HepG2 (cell line): ENCODE data around the gene ELL. TPM values are rescaled to one million over a fixed set of nuclear protein-coding genes. Genes with fewer than 3 reads are reported as not detected.

ENCODE experiments used
- AHR ChIP-seq: IDR thresholded peaks from 2 replicates; pipeline ENCODE4 v1.6.1; 2018; ENCODE audit warnings: missing genetic modification reagents, missing compliant biosample characterization
- KDM3A ChIP-seq: IDR thresholded peaks from 2 replicates; pipeline ENCODE4 v1.6.1; 2018; ENCODE audit warnings: low read depth, missing compliant biosample characterization
- YEATS2 ChIP-seq: sonication (generic); formaldehyde crosslinking; IDR thresholded peaks from 2 replicates; pipeline ENCODE4 v1.4.0; 2020; ENCODE audit warnings: missing genetic modification reagents, borderline replicate concordance
- ZSCAN9 ChIP-seq: IDR thresholded peaks from 2 replicates; pipeline ENCODE4 v1.6.1; 2016; ENCODE audit warnings: borderline replicate concordance
- polyA plus RNA-seq, 8 experiments: library from polyadenylated mRNA; depleted of rRNA in 3 of 8; stranded (reverse) in 7 of 8; unstranded in 1 of 8; fragments of >200 nt; fragmentation: Illumina TruSeq in 4 of 8; extraction: Trizol in 4 of 8; gene quantifications; 2 replicates each; pipeline versions ENCODE4 v1.2.1 to v1.2.3, GENCODE V29; 2011 to 2016; ENCODE audit warnings: low read depth in 4 of 8, missing spikeins in 1 of 8, mixed read lengths in 1 of 8; ENCODE audit not compliant: insufficient read depth in 1 of 8
- total RNA-seq, 5 experiments: library from RNA; depleted of rRNA; stranded (reverse); fragments of >200 nt; fragmentation: Illumina TruSeq; extraction: Trizol; gene quantifications; 2 replicates each; pipeline ENCODE4 v1.2.3, GENCODE V29; 2016; ENCODE audit warnings: low read depth in 1 of 5
- TF ChIP-seq, protein P1 (sequence below): sonication (generic); formaldehyde crosslinking; IDR thresholded peaks from 2 replicates; pipeline ENCODE4 v1.4.0; 2020; ENCODE audit warnings: mild to moderate bottlenecking, missing genetic modification reagents
- TF ChIP-seq, protein P2 (sequence below): sonication (generic); formaldehyde crosslinking; IDR thresholded peaks from 2 replicates; pipeline ENCODE4 v1.9.0; 2022; ENCODE audit warnings: low read depth, missing genetic modification reagents
- TF ChIP-seq, protein P3 (sequence below): sonication (generic); formaldehyde crosslinking; IDR thresholded peaks from 2 replicates; pipeline ENCODE4 v1.4.0; 2020; ENCODE audit warnings: missing genetic modification reagents
- TF ChIP-seq, protein P4 (sequence below): sonication (generic); formaldehyde crosslinking; IDR thresholded peaks from 2 replicates; pipeline ENCODE4 v1.5.1; 2020; ENCODE audit warnings: mild to moderate bottlenecking, missing genetic modification reagents, moderate library complexity
- TF ChIP-seq, protein P5 (sequence below): sonication (generic); formaldehyde crosslinking; IDR thresholded peaks from 2 replicates; pipeline ENCODE4 v1.5.1; 2020; ENCODE audit warnings: mild to moderate bottlenecking, missing genetic modification reagents, borderline replicate concordance

ELL gene
- total and polyA plus RNA-seq, 2 of the 13 experiments (the other 11 are each of a cell fraction or from before 2014, with no cell fraction given): 3.7 to 5.4 TPM

DNA sequence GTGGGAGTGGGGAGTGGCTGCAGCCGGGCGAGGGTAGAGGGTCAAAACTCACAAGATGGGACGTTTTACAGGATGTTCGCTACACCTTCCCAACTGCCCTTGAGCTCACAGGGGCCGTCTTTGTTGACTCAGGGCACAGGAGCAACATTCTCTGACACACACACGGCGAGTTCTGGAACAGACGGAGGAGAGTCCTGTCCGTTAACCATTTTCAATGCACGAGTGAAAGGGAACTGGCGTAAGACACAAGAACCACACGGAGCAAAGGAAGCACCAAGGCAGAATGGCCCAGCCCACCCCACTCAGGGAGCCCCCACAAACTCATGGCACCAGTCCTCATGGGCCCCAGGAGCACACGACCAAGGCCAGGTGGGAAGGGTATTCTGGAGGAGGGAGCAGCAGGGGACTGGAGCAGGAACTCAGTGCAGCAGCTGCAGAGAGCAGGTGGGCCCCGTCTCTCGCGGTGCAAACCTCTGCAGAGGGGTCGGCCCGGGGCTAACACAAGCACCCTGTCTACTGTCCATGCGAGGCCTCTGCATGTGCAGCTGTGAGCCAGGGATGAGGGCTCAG, 46.0 kb downstream of the ELL start (continued):
- TF ChIP-seq ZSCAN9 (CRISPR knock-in tag) (peak; percentile 50; the same call in 1 of the 2 replicates), KDM3A (CRISPR knock-in tag) (0 out of 2 replicates have a peak, but pooled peaks have one; percentile 19), YEATS2 (peak; percentile 23; the same call in 1 of the 2 replicates), AHR (CRISPR knock-in tag) (0 out of 2 replicates have a peak, but pooled peaks have one; percentile 58)
- TF ChIP-seq, protein P1, sequence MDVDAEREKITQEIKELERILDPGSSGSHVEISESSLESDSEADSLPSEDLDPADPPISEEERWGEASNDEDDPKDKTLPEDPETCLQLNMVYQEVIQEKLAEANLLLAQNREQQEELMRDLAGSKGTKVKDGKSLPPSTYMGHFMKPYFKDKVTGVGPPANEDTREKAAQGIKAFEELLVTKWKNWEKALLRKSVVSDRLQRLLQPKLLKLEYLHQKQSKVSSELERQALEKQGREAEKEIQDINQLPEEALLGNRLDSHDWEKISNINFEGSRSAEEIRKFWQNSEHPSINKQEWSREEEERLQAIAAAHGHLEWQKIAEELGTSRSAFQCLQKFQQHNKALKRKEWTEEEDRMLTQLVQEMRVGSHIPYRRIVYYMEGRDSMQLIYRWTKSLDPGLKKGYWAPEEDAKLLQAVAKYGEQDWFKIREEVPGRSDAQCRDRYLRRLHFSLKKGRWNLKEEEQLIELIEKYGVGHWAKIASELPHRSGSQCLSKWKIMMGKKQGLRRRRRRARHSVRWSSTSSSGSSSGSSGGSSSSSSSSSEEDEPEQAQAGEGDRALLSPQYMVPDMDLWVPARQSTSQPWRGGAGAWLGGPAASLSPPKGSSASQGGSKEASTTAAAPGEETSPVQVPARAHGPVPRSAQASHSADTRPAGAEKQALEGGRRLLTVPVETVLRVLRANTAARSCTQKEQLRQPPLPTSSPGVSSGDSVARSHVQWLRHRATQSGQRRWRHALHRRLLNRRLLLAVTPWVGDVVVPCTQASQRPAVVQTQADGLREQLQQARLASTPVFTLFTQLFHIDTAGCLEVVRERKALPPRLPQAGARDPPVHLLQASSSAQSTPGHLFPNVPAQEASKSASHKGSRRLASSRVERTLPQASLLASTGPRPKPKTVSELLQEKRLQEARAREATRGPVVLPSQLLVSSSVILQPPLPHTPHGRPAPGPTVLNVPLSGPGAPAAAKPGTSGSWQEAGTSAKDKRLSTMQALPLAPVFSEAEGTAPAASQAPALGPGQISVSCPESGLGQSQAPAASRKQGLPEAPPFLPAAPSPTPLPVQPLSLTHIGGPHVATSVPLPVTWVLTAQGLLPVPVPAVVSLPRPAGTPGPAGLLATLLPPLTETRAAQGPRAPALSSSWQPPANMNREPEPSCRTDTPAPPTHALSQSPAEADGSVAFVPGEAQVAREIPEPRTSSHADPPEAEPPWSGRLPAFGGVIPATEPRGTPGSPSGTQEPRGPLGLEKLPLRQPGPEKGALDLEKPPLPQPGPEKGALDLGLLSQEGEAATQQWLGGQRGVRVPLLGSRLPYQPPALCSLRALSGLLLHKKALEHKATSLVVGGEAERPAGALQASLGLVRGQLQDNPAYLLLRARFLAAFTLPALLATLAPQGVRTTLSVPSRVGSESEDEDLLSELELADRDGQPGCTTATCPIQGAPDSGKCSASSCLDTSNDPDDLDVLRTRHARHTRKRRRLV (CRISPR knock-in tag): 0 out of 2 replicates have a peak, but pooled peaks have one; percentile 69
- TF ChIP-seq, protein P2, sequence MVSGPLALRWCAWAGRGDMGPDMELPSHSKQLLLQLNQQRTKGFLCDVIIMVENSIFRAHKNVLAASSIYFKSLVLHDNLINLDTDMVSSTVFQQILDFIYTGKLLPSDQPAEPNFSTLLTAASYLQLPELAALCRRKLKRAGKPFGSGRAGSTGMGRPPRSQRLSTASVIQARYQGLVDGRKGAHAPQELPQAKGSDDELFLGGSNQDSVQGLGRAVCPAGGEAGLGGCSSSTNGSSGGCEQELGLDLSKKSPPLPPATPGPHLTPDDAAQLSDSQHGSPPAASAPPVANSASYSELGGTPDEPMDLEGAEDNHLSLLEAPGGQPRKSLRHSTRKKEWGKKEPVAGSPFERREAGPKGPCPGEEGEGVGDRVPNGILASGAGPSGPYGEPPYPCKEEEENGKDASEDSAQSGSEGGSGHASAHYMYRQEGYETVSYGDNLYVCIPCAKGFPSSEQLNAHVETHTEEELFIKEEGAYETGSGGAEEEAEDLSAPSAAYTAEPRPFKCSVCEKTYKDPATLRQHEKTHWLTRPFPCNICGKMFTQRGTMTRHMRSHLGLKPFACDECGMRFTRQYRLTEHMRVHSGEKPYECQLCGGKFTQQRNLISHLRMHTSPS (CRISPR knock-in tag): peak; percentile 28; the same call in 1 of the 2 replicates
- TF ChIP-seq, protein P3, sequence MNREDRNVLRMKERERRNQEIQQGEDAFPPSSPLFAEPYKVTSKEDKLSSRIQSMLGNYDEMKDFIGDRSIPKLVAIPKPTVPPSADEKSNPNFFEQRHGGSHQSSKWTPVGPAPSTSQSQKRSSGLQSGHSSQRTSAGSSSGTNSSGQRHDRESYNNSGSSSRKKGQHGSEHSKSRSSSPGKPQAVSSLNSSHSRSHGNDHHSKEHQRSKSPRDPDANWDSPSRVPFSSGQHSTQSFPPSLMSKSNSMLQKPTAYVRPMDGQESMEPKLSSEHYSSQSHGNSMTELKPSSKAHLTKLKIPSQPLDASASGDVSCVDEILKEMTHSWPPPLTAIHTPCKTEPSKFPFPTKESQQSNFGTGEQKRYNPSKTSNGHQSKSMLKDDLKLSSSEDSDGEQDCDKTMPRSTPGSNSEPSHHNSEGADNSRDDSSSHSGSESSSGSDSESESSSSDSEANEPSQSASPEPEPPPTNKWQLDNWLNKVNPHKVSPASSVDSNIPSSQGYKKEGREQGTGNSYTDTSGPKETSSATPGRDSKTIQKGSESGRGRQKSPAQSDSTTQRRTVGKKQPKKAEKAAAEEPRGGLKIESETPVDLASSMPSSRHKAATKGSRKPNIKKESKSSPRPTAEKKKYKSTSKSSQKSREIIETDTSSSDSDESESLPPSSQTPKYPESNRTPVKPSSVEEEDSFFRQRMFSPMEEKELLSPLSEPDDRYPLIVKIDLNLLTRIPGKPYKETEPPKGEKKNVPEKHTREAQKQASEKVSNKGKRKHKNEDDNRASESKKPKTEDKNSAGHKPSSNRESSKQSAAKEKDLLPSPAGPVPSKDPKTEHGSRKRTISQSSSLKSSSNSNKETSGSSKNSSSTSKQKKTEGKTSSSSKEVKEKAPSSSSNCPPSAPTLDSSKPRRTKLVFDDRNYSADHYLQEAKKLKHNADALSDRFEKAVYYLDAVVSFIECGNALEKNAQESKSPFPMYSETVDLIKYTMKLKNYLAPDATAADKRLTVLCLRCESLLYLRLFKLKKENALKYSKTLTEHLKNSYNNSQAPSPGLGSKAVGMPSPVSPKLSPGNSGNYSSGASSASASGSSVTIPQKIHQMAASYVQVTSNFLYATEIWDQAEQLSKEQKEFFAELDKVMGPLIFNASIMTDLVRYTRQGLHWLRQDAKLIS (CRISPR knock-in tag): 0 out of 2 replicates have a peak, but pooled peaks have one; percentile 24
- TF ChIP-seq, protein P4, sequence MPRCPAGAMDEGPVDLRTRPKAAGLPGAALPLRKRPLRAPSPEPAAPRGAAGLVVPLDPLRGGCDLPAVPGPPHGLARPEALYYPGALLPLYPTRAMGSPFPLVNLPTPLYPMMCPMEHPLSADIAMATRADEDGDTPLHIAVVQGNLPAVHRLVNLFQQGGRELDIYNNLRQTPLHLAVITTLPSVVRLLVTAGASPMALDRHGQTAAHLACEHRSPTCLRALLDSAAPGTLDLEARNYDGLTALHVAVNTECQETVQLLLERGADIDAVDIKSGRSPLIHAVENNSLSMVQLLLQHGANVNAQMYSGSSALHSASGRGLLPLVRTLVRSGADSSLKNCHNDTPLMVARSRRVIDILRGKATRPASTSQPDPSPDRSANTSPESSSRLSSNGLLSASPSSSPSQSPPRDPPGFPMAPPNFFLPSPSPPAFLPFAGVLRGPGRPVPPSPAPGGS: no peak
- TF ChIP-seq, protein P5, sequence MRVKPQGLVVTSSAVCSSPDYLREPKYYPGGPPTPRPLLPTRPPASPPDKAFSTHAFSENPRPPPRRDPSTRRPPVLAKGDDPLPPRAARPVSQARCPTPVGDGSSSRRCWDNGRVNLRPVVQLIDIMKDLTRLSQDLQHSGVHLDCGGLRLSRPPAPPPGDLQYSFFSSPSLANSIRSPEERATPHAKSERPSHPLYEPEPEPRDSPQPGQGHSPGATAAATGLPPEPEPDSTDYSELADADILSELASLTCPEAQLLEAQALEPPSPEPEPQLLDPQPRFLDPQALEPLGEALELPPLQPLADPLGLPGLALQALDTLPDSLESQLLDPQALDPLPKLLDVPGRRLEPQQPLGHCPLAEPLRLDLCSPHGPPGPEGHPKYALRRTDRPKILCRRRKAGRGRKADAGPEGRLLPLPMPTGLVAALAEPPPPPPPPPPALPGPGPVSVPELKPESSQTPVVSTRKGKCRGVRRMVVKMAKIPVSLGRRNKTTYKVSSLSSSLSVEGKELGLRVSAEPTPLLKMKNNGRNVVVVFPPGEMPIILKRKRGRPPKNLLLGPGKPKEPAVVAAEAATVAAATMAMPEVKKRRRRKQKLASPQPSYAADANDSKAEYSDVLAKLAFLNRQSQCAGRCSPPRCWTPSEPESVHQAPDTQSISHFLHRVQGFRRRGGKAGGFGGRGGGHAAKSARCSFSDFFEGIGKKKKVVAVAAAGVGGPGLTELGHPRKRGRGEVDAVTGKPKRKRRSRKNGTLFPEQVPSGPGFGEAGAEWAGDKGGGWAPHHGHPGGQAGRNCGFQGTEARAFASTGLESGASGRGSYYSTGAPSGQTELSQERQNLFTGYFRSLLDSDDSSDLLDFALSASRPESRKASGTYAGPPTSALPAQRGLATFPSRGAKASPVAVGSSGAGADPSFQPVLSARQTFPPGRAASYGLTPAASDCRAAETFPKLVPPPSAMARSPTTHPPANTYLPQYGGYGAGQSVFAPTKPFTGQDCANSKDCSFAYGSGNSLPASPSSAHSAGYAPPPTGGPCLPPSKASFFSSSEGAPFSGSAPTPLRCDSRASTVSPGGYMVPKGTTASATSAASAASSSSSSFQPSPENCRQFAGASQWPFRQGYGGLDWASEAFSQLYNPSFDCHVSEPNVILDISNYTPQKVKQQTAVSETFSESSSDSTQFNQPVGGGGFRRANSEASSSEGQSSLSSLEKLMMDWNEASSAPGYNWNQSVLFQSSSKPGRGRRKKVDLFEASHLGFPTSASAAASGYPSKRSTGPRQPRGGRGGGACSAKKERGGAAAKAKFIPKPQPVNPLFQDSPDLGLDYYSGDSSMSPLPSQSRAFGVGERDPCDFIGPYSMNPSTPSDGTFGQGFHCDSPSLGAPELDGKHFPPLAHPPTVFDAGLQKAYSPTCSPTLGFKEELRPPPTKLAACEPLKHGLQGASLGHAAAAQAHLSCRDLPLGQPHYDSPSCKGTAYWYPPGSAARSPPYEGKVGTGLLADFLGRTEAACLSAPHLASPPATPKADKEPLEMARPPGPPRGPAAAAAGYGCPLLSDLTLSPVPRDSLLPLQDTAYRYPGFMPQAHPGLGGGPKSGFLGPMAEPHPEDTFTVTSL (CRISPR knock-in tag): 0 out of 2 replicates have a peak, but pooled peaks have one; percentile 56
